Measurements from ENCODE around the gene DHRSX.

DNA sequence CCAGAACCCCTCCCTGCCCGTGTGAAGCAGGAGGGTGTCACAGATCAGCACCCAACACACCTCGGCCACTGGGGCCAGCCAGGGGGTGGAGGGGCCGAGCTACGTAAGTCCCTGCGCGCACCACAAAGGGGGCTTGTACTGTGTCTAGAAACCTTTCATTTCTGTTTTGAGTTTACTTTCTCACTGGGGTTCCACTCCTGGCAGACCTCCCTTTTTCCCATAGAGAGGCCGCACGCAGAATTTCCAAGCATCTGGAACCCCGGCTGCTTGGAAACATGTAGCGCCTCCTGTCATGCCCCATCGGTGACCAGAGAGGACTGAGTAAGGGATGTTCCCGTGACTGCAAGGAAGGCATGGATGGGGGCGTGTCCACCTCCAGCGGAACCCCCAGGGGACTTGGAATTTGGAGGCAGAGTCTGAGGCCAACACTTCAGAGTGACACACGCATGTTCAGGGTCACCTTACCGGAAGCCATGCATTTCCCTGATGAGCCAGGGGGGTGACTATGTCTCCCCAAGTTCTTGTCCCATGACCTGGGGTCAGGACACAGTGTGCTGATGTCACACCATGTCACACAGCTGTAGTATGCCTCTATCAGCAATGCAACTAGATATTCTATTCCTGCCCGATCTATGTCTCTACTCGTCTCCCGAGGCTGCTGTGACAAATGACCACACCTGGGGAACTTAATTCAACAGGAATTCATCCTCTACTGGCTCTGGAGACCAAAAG is 105.3 kb downstream of the DHRSX start:
- no peak for TF ChIP-seq POLR2A (IDR thresholded peaks at IDR 0.05; ENCODE audit: extremely low read depth, insufficient read length)
- TF ChIP-seq, protein P1, sequence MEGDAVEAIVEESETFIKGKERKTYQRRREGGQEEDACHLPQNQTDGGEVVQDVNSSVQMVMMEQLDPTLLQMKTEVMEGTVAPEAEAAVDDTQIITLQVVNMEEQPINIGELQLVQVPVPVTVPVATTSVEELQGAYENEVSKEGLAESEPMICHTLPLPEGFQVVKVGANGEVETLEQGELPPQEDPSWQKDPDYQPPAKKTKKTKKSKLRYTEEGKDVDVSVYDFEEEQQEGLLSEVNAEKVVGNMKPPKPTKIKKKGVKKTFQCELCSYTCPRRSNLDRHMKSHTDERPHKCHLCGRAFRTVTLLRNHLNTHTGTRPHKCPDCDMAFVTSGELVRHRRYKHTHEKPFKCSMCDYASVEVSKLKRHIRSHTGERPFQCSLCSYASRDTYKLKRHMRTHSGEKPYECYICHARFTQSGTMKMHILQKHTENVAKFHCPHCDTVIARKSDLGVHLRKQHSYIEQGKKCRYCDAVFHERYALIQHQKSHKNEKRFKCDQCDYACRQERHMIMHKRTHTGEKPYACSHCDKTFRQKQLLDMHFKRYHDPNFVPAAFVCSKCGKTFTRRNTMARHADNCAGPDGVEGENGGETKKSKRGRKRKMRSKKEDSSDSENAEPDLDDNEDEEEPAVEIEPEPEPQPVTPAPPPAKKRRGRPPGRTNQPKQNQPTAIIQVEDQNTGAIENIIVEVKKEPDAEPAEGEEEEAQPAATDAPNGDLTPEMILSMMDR (IDR thresholded peaks at IDR 0.05; ENCODE audit: low read depth, low read length) = no peak
- no peak for TF ChIP-seq MYC (IDR thresholded peaks at IDR 0.05; ENCODE audit: low read depth, low read length)

Measured in NB4 (cell line).